GM18907 (cell line): ENCODE measurements around the gene IL31RA.

Experiments
- ATAC-seq: cut with Tn5 transposase; IDR thresholded peaks from one replicate; pipeline ENCODE4 v1.9.1; 2021; ENCODE audit warnings: mild to moderate bottlenecking, moderate library complexity; ENCODE audit not compliant: unreplicated experiment

IL31RA gene

DNA sequence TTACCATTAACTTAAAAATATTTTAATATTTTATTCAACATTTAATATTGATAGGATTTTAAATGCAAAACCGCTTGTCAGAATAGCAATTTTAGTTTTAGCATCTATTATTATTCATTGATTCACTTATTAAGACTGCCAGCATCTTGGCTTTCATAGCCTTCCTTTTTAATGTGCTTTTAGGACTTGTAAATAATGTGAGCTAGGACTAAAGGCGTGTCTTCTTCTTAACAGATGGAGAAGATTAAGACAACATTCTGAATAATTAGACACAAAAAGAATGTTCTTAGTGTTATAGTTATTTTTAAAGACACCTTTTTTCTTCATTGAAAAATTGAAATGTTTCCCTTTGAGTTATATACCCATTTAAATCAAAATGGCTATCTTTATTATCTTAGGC is 6.9 kb downstream of the IL31RA start:
- no peak for ATAC-seq

DNA sequence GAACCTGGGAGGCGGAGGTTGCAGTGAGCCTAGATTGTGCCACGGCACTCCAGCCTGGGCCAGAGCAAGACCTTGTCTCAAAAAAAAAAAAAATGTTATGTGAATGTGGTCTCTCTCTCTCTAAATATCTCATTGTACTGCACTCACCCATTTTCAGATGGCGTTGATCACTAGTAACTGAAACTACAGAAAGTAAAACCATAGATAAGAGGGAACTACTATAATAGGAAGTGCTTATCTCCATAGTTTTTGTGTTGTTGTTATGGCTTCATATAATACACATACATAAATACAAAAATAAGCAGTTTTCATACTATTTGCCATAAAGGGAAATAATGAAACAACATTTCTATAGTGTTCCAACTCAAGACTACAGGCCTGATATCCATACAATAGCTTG is 9.1 kb downstream of the IL31RA start:
- no peak for ATAC-seq

DNA sequence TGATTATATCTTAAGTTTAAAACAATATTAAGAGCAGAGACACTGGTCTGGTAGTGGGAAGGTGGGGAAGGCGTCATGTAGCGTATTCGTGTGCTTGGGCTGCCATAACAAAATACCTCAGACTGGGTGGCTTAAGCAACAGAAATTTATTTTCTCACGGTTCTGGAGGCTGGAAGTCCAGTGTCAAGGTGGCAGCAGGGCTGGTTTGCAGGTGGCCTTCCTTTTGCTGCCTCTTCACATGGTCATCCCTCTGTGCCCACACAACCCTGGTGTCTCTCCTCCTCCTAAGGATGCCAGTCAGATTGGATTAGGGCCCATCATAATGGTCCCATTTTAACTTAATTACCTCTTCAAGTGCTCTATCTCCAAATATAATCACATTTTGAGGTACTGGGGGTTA is 9.6 kb downstream of the IL31RA start:
- no peak for ATAC-seq

DNA sequence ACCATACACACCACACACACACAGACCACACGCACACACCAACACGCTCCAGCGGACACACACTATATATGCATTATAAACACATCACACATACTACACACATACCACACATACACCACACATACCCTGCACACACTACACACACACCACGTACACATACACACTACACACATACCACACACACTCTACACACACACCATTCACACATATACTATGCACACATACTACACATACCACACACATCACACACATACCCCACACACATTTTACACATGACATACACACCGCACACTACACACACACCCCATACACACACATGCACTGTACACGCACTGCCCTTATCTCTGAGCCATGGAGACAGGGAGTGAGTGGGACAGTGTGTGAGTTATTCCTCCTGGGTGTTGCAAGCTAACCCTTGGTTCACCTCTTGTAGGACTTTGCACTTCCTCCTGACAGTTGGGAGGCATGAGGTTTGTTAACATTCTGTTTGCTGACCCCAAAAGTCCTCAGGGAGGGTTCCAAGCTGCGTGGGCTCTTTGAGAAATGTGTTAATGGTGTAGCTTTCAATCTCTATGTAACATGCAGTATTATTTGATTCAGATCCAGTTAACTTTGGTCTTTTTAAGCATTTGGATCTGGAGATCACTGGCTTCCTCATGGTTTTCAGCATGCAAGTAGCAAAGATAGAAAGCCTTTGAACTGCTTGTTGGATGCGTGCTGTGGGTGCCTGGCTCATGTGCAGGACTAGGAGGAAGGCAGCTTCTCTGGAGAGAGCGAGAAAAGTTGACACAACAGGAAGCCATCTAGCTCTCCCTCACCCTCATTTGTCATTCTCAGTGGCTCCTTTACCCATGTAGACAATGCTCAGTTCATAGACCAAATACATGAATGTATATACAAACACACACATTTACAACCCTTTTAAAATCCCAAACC is 13.7 kb downstream of the IL31RA start:
- no peak for ATAC-seq

DNA sequence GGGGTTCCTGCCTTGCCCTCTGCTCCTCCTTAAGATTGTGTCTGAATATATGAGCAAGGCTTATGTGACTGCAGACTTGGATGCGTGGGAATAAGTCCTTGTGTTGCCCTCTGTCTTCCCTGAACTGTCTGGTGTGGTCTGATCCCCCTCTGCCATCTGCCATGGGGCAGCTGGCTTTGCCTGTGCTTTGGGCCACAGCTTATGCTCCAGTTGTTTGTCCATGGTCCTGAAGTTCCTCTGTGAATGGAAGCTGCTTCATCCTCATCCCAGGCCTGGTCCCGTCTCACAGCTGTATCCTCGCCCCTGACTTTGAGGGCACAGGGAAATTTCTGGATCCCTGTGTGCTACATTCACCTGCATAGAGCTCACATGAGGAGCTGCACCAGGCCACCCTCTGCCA is 14.7 kb downstream of the IL31RA start:
- no peak for ATAC-seq

DNA sequence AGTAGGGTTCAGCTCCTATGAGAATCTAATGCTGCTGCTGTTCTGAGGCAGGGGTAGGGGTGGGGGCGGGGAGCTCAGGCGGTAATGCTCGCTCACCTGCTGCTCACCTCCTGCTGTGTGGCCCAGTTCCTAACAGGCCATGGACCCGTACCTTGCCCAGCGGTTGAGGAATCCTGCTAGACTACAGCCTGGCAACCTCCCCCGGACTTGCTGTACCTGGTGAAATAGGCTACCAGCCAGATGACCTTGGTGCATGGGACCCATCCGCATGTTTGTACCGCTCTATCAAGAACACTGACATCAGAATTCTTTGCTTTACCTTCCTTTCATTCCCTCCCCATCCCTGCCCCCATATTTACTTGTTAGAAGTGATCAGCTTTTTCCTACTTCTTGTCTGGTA is 15.3 kb downstream of the IL31RA start:
- no peak for ATAC-seq

DNA sequence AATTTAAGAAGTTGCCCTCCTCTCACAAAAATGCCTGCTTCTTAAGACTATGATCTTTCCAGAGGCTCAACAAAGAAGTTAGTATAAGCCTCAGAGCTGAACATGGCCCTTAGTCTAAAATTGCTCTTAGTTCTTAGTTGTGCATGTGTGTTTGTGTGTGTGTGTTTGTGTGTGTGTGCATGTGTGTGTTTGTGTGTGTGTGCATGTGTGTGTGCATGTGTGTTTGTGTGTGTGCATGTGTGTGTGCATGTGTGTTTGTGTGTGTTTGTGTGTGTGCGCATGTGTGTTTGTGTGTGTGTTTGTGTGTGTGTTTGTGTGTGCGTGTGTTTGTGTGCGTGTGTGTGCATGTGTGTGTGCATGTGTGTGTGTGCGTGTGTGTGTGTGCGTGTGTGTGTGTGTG is 15.8 kb downstream of the IL31RA start:
- ATAC-seq = no peak

DNA sequence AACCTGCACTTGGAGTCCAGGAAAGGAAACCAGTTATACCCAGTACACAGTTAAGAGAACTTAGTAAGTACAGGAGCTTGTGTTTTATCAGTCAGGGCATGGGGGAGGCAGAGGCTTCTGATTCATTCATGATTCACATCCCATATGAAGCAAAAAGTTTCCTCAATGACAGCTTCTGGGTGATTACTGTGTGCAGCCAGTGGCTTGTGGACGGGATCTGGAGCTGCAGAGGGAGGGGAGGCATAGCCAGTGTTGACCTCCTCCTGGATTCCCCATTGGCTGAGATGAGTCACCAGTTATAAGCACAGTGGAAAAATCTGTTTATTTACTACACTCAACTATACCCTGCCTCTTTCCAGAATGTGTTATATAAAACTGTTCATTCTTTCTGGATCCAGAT is 17.7 kb downstream of the IL31RA start:
- ATAC-seq = peak; percentile 44

DNA sequence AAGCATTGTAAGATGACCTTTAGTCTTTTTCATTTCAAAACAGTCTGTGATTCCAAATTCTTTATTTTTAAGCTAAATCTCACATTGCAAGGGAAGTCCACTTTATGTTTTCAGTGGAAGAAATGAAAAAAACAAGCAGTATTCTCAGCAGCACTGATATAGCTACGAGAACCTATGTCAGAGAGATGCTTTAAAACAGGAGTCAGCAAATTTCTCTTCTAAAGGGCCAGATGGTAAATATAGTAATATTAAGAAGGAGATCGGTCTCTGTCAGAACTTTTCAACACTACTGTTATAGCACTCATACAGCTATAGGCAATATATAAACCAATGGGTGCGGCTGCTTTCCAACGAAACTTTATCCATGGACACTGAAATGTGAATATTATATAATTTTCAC is 18.7 kb downstream of the IL31RA start:
- ATAC-seq = no peak

DNA sequence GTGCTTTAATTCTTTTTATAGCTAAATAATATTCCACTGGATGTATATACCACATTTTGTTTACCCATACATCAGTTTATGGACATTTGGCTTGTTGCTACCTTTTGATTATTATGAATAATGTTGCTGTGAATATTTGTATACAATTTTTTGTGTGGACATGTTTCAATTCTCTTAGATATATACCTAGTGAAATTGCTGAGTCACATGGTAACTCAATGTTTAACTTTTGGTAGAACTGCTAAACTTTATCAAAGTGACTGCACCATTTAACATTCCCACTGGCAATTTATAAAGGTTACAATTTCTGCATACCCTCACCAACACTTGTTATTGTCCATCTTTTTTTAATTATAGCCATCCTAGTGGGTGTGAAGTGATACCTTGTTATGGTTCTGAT is 22.1 kb downstream of the IL31RA start:
- no peak for ATAC-seq

DNA sequence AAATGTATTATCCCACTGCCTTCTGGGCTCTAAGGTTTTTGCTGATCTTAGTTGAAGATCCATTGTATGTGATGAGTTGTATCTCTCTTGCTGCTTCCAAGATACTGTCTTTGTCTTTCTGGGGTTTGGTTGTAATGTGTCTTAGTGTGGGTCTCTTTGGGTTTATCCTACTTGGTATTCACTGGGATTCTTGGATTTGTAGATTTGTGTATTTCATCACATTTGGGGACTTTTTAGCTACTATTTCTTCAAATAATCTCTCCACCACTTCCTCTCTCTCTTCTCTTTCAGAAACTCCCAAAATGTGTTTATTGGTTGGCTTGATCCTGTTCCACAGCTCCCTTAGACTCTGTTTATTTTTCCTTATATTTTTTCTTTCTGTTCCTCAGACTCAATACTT is 26.5 kb downstream of the IL31RA start:
- ATAC-seq = no peak

DNA sequence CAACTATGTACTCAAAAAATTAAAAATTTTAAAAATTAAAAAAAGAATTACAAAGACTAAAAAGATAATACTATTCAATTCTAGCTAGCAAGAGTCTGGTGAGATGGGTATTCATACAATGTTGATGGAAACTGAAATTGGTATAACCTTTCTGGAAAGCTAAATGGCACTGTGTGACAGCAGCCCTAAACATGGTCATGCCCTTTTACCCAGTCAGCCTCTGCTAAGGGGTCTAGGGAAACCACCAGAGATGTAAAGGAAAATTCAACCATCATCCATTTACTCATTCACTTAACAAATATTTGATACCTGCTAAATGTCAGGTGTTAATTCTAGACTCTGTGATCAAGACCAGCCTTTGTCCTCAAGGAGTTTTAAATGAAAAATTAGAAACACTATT is 29.3 kb downstream of the IL31RA start:
- ATAC-seq = no peak

DNA sequence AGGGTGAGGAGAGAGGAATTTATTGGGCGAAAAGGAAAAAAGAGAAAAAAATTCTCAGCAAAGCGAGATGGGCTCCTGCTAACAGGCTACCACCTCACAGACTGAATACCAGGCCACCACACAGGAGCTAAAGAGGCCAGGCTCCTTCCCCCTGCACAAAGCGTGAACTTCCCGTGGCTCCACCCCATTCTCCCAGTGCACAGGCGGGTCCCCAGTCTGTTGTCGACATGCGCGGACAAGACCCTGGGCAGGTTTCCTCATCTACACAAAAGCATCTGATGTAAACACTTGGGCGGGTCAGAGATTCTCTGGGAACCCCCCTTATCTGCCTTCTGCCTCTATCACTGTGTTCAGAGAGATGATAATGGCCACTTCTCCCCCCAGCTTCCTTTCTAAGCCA is 34.2 kb downstream of the IL31RA start:
- no peak for ATAC-seq

DNA sequence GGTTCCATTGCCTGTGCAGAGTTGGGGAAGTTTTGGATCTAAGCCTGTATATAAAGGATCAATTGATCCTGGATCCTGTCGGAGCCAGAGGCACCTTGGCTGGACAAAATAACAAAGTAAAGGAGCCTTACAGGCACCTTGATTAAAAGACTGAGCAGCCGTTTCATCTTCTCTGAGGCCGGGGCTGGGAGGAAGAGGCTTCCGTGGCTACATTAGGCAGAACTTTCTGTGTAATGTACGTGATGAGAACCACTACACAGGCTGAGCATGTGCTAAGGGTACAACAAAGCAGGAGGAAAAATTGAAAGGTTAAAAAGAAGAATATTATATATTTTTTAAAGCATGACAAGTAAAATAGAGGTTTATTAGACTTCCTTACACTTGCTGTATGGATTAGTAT is 37.0 kb downstream of the IL31RA start:
- ATAC-seq = no peak

DNA sequence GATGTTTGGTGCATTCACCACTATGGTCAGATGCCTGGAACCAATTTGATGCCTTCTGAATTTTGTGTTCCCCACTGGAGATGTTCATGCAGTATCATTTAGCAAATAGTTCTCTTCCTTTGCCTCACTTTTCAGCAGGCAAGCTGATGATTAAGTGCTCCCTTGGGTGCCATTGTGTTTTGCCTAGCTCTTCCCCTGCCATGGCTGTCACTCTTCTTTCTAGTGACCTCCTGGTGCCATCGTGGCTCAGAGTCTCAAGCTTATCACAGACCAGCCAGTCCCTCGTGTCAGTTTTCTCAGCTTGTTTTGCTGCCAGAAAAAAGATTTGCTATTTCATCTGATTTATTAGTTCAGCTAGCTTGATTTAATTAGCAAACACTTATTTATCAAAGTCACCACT is 41.3 kb downstream of the IL31RA start:
- no peak for ATAC-seq

DNA sequence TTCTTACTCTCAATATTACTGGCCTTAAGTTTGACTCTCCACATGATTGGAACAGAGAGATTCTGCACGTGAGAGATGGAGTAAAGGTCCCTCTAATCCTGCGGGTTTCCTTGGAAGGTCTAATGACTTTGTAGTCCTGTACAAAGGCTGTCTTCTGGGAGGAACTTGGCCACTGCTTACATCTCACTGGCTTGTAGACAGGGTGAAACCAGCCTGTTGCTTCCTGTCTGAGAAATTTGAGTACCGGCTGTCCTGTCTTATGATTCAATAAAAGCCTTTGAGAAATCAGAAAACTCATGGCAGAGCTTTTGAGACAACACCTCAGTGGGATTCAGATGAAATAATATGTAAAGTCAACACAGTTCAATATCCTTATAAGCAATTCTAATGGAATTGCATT is 43.0 kb downstream of the IL31RA start:
- ATAC-seq = peak; percentile 69

DNA sequence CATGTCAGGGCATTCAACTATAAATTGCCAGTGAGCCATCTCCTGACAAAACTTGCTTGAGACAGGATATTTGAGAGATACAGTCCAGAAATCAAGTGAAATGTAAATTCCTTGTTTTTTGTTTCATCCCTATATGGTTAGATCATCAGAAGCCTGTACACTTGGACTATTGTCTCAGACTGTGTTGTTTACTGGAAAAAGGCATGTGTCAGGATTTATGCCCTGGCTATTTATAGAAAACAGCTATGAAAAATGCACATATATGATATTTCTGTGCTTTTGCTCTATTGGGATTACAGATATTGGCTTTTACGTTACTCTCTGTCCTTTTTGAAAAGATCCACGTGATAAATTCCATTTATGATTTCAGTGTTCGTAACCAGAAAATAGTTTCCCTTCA is 44.2 kb downstream of the IL31RA start:
- ATAC-seq = no peak

DNA sequence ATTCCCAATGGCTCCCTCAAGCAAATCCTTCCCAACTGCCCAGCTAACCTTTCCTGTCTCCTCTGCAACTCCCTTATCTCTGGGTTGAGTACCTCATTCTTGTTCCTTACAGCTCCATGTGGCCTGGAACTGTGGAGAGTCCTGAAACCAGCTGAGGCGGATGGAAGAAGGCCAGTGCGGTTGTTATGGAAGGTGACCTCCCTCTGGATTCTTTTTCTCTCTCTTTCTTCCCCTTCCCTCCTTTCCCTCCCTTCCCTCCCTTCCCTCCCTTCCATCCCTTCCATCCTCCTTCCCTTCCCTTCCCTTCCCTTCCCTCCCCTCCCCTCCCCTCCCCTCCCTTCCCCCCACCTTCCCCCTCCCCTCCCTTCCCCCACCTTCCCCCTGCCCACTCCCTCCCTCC is 45.1 kb downstream of the IL31RA start:
- no peak for ATAC-seq

DNA sequence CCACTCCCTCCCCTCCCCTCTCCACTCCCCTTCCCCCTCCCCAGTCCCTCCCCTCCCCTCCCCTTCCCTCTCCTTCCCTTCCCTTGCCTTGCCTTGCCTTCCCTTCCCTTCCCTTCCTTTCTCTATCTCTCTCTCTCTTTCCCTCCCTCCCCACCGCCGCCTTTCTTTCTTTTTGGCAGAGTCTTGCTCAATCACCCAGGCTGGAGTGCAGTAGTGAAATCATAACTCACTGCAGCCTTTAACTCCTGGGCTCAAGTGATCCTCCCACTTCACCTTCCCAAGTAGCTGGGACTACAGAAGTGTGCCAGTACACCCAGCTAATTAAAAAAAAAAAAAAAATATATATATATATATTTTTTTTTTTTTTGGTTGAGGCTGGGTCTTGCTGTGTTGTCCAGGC is 45.5 kb downstream of the IL31RA start:
- ATAC-seq = no peak

DNA sequence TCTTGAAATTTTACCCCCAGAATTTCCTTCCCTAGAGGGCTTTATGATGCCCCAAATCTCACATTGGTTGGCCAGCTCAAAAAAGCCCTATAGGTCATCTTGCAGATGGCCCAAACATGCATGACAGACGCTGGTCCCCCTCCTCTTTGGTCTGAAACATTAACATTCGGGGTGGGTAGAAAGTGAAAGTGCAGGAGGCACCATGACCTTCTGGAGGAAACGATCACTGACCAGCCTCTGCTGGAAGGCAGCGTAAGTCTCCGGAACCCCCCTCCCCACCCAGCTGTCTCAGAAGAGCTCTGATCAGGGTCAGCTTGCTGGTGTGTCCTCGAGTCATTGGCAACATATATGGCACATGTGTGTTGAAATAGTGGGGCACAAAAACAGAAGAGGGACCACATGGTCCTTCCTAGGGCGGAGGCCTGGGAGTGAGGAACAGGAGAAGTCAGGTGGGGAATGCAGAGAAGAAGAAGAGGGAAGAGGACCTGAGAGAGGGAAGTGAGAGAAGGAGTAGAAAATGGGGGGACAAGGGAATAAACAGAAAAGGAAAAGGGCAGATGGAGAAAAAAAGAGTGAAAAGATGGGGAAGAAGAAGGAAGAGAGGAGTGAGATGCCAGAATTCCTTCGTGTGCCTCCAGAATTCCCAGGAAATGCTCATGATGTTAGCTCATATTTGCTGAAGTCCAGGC is 46.2 kb downstream of the IL31RA start:
- no peak for ATAC-seq

DNA sequence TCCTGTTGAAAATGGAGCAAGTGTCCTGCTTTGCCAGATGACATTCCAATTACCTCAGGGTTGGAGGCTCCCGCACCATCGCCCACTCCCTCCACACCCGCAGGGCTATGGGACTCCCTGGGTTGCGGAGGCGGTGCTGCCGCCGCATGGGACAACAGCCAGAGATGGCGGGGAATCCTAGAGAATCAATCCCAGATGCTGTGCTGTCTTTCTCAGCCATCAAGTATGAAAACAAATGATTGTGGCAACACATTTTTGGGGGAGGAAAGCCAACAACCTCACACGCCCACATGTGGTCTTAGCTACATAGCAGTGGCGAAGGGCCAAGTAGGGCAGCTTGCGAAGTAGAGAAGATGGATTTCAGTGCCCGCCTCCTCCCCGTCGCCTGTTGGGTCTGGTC is 46.7 kb downstream of the IL31RA start:
- ATAC-seq = no peak

DNA sequence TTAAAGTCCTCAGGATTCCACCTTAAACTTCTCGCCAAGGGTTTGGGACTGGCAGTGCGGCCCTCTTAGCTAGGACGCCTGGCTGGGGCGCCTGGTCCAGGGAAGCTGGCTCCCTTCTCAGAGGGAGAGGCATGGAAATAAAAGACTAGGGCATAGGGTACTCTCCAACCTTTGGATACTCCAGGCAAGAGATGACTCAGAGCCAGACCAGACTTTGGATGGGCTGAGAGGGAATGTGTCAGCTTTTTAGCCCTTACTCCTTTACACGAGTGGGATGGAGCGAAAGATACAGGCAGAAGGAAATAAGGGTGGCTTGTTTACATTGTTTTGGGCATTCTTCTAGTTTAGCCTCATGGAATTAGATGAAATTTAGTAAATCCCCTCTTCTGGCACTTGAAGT is 48.2 kb downstream of the IL31RA start:
- ATAC-seq = no peak
